Gastroesophageal sphincter (tissue), 4 donors: ENCODE results near the gene COLGALT1. TPM values are rescaled to one million over a fixed set of nuclear protein-coding genes. Genes with fewer than 3 reads are reported as not detected.
A peak's percentile ranks its signal among the peaks of the same experiment; 100 is the strongest.

Source experiments
- ATAC-seq: fragments of 150-250 bp; one replicate; pipeline ENCODE4 v1.9.1; 2016; ENCODE audit warnings: mild to moderate bottlenecking, moderate library complexity
- H3K27ac ChIP-seq, 4 donors: fragments of 200-600 bp; sonication (generic) in 3 of 4; 1 replicate in 3 of 4; 2 replicates in 1 of 4; pipeline ENCODE4 v1.5.1; 2016 to 2019
- H3K27me3 ChIP-seq: fragments of 200-600 bp; sonication (generic); one replicate; pipeline ENCODE4 v1.5.1; 2019
- H3K36me3 ChIP-seq, 2 donors: fragments of 200-600 bp; sonication (generic); one replicate each; pipeline ENCODE4 v1.5.1; 2019; ENCODE audit warnings: control low read depth in 1 of 2
- H3K4me1 ChIP-seq, 3 donors: fragments of 200-600 bp; sonication (generic); 1 replicate in 2 of 3; 2 replicates in 1 of 3; pipeline ENCODE4 v1.5.1; 2016 to 2019; ENCODE audit warnings: control low read depth in 2 of 3
- H3K4me3 ChIP-seq, 2 donors: fragments of 200-600 bp; sonication (generic); one replicate each; pipeline ENCODE4 v1.5.1; 2019; ENCODE audit warnings: mild to moderate bottlenecking in 1 of 2, moderate library complexity in 1 of 2
- H3K9me3 ChIP-seq, 3 donors: fragments of 200-600 bp; sonication (generic); one replicate each; pipeline ENCODE4 v1.5.1; 2017 to 2019; ENCODE audit warnings: control low read depth in 2 of 3
- CTCF ChIP-seq, 4 experiments: fragments of 200-600 bp in 2 of 4; fragments of 450-650 bp in 2 of 4; sonication (generic) in 1 of 4; IDR thresholded peaks; one replicate each; pipeline ENCODE4 v1.5.1; 2017 to 2019; ENCODE audit warnings: antibody characterized with exemption in 4 of 4, mild to moderate bottlenecking in 2 of 4, moderate library complexity in 2 of 4
- EP300 ChIP-seq: sonication (generic); formaldehyde crosslinking; IDR thresholded peaks from one replicate; pipeline ENCODE4 v1.6.1; 2017; ENCODE audit warnings: antibody characterized with exemption, mild to moderate bottlenecking
- POLR2A ChIP-seq, 2 donors: fragments of 450-650 bp; IDR thresholded peaks; one replicate each; pipeline ENCODE4 v1.6.1; 2017; ENCODE audit warnings: antibody characterized with exemption in 2 of 2, mild to moderate bottlenecking in 2 of 2, moderate library complexity in 1 of 2
- POLR2AphosphoS5 ChIP-seq: sonication (generic); formaldehyde crosslinking; IDR thresholded peaks from one replicate; pipeline ENCODE4 v1.6.1; 2017; ENCODE audit warnings: antibody characterized with exemption
- WGBS, 2 donors: methylation state at CpG; one replicate each; pipeline ENCODE4 v1.1.5; 2018; ENCODE audit warnings: low coverage in 1 of 2; 5-methylcytosine and 5-hydroxymethylcytosine counted together
- total RNA-seq, 4 donors: library from RNA; depleted of rRNA; stranded (reverse); fragments of >200 nt; gene quantifications; one replicate each; pipeline ENCODE4 v1.1.0, GENCODE V29; 2016

Gene COLGALT1
- total RNA-seq, 4 donors from 2014 or later: 54.7 to 78.9 (median 61.2) TPM

- H3K36me3 ChIP-seq: peaks cover 0 to 97% of the 10 kb centered on the region in 2 donors
- H3K27ac ChIP-seq: no peak overlapping the region
- WGBS, 2 donors: 85 to 94% methylated on average over 3 to 6 of the region's 6 CpGs
Measured at GRCh38 chr19:17570791-17571190, 15.3 kb downstream of the COLGALT1 start.

GRCh38 chr19:17572638-17573037 is 17.2 kb downstream of the COLGALT1 start:
- no peak for TF ChIP-seq CTCF (IDR thresholded peaks at IDR 0.05)
- TF ChIP-seq POLR2A (IDR thresholded peaks at IDR 0.05): no peak
- TF ChIP-seq EP300: no peak
- TF ChIP-seq POLR2AphosphoS5: no peak
- no peaks in the 10 kb centered on the region for H3K9me3 ChIP-seq
- 76% methylated on average over 2 of the region's 7 CpGs; no CpG with 5 or more reads in 1 of the 2 donors for WGBS, 2 donors
- no peak overlapping the region for H3K27ac ChIP-seq
- H3K36me3 ChIP-seq: peaks cover 0 to 97% of the 10 kb centered on the region in 2 donors
- peaks cover 0 to 19% (median 0%) of the 10 kb centered on the region in 3 donors for H3K4me1 ChIP-seq
- no peaks in the 10 kb centered on the region for H3K27me3 ChIP-seq
- H3K4me3 ChIP-seq: no peak overlapping the region
- no peak for ATAC-seq

More at GRCh38 chr19:17570791-17571190, 15.3 kb downstream of the COLGALT1 start:
- Histone ChIP-seq H3K4me3 (no peak overlapping the region), H3K9me3 (no peaks in the 10 kb centered on the region), H3K4me1 (peaks cover 0 to 7% (median 0%) of the 10 kb centered on the region in 3 donors), H3K27me3 (no peaks in the 10 kb centered on the region)
- TF ChIP-seq CTCF (IDR thresholded peaks at IDR 0.05) (no peak), POLR2A (IDR thresholded peaks at IDR 0.05) (no peak), POLR2AphosphoS5 (no peak), EP300 (no peak)
- ATAC-seq: no peak

- no peak for ATAC-seq
- no peaks in the 10 kb centered on the region for H3K9me3 ChIP-seq
- no peak overlapping the region for H3K4me3 ChIP-seq
- peak overlapping the region in 1 of 4 donors; percentile 30 for H3K27ac ChIP-seq
- 91 to 94% methylated on average over 3 to 8 of the region's 11 CpGs for WGBS, 2 donors
- peaks cover 0 to 97% of the 10 kb centered on the region in 2 donors for H3K36me3 ChIP-seq
- no peak for TF ChIP-seq POLR2AphosphoS5
- TF ChIP-seq POLR2A (IDR thresholded peaks at IDR 0.05): no peak
- no peak for TF ChIP-seq CTCF (IDR thresholded peaks at IDR 0.05)
- no peak for TF ChIP-seq EP300
- no peaks in the 10 kb centered on the region for H3K27me3 ChIP-seq
- peaks cover 0 to 27% (median 0%) of the 10 kb centered on the region in 3 donors for H3K4me1 ChIP-seq
Measured at GRCh38 chr19:17575871-17576757, 20.7 kb downstream of the COLGALT1 start.

DNA sequence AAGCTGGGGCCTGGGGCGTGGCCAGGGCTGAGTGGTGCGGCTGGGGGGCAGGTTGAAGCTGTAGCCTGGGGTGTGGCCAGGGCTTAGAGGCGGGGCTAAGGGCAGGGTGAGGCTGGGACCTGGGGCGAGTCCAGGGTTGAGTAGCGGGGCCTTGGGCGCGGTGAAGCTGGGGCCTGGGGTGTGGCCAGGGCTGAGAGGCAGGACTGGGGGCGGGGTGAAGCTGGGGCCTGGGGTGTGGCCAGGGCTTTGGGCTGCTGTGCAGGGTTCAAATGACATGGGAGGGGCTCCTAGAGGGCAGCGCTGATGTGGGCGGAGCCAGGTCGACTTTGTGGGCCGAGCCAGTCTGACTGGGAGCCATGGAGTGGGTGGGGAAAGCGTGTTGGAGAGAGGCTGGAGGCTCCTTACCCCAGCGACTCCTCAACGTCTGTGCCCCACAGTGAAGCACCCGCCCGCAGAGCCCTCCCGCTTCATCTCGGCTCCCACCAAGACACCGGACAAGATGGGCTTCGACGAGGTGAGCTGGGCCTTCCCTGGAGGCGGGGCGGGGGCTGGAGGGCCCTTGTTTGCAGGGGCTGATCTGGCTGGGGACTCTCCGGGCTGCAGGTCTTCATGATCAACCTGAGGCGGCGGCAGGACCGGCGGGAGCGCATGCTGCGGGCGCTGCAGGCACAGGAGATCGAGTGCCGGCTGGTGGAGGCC is 21.5 kb downstream of the COLGALT1 start:
- TF ChIP-seq POLR2AphosphoS5: no peak
- no peak for TF ChIP-seq POLR2A (IDR thresholded peaks at IDR 0.05)
- no peak for TF ChIP-seq CTCF (IDR thresholded peaks at IDR 0.05)
- TF ChIP-seq EP300: no peak
- peak; percentile 63 for ATAC-seq
- Histone ChIP-seq H3K27ac (peak overlapping the region in 1 of 4 donors; percentile 30), H3K9me3 (no peaks in the 10 kb centered on the region), H3K4me3 (no peak overlapping the region), H3K36me3 (peaks cover 0 to 97% of the 10 kb centered on the region in 2 donors), H3K27me3 (no peaks in the 10 kb centered on the region), H3K4me1 (peaks cover 0 to 27% (median 0%) of the 10 kb centered on the region in 3 donors)
- WGBS, 2 donors: 33 to 67% methylated on average over 5 to 11 of the region's 34 CpGs
